NCI-H2081 treated with DMSO at 0.1 percent for 48 hours (cell line): Measurements from ENCODE around the gene KCP.

ENCODE experiments used
- DNase-seq: peaks from one replicate; lab custom pipeline; 2025; lab: John Stamatoyannopoulos, UW

KCP gene

GRCh38 chr7:128827971-128828711 lies 82.4 kb downstream of the KCP start:
- no peak for DNase-seq

DNA sequence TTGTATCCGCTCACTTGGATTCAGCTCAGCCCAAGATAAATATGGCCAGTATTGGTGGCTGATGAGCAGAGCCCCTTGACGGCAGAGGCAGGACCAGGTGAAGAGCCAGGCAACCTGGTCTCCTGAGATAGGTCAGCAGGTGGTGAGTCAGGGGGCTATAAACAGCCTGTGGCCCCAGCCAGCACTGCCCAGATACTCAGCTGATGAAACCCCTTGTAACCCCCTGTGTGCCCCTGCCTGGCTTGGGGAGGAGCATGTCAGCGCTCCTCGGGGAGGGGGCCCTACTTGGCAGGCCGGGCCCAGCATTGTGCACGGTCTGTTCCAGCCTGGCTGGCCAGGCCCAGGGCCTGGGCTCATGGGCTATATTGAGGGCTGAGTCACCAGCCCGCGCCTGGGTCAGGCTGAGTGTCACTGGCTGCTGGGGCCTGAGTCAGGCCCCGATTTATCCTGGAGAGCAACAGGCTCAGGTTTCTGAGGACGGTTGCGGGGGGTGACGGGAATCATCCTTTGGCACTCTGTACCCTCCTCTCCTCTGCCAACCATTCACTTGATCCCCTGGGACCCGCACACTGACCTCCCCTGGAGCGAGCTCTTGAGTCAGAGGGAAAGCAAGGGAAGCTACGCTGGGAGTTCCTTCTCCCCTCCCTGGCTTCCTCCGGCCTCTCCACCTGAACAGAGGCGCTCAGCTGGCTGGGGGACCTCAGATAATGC lies 83.1 kb downstream of the KCP start:
- no peak for DNase-seq

DNA sequence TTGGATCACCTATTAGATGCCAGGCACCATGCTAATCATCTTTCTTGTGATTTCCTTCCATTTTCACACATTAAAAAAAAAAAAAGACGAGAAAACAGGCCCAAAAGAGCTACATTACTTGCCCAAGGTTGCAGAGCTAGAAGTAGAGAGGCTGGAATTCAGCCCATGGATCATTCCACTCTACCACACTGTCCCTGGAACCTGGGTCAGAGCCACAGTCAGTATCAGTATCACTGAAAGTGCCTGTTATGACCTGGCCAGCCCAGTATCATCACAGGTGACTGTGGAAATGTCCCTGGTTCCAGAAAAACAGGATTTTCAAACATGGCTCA lies 83.6 kb downstream of the KCP start:
- DNase-seq: no peak
